DOHH2 (cell line): ENCODE results near the gene LRRC1.

Source experiments
- CTCF ChIP-seq: fragments of 200-600 bp; sonication (generic); IDR thresholded peaks from one replicate; pipeline ENCODE4 v1.5.1; 2014; ENCODE audit warnings: antibody characterized with exemption, mild to moderate bottlenecking, low read depth, low read length; ENCODE audit not compliant: poor library complexity, severe bottlenecking
- EZH2phosphoT487 ChIP-seq: fragments of 200-600 bp; sonication (generic); IDR thresholded peaks from 2 replicates; pipeline ENCODE4 v1.6.1; 2017; ENCODE audit warnings: borderline replicate concordance, mild to moderate bottlenecking, antibody characterized with exemption, low read length, moderate library complexity, mixed read lengths

- TF ChIP-seq CTCF (no peak), EZH2phosphoT487 (no peak; the same call in 1 of the 2 replicates)
These were observed at the start of gene LRRC1 for GRCh38 chr6:53794720-53795339.
